Measurements from ENCODE around the gene HTT. TPM values are rescaled to one million over a fixed set of nuclear protein-coding genes. Genes with fewer than 3 reads are reported as not detected.

HTT gene
- total RNA-seq, 1 experiment from 2014 or later: 64.4 TPM

DNA sequence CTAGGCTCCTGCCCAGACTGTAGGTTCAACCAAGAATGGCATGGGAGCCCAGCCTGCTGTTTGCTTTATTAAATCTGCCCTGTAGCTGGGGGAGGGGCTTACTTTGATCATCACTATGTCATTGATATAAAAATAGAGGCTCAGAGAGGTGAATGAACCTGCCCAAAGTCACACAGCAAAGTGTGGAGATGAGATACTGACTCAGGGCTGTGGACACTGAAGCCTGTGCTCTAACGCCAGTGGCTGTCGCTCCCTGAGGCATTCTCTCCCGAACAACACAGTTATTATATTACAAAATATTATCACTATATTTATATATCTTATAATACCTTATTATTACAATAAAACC lies 178.0 kb downstream of the HTT start:
- H3K27ac ChIP-seq (ENCODE audit: insufficient read length, low read depth, low read length): no peak overlapping the region
- TF ChIP-seq, protein P1, sequence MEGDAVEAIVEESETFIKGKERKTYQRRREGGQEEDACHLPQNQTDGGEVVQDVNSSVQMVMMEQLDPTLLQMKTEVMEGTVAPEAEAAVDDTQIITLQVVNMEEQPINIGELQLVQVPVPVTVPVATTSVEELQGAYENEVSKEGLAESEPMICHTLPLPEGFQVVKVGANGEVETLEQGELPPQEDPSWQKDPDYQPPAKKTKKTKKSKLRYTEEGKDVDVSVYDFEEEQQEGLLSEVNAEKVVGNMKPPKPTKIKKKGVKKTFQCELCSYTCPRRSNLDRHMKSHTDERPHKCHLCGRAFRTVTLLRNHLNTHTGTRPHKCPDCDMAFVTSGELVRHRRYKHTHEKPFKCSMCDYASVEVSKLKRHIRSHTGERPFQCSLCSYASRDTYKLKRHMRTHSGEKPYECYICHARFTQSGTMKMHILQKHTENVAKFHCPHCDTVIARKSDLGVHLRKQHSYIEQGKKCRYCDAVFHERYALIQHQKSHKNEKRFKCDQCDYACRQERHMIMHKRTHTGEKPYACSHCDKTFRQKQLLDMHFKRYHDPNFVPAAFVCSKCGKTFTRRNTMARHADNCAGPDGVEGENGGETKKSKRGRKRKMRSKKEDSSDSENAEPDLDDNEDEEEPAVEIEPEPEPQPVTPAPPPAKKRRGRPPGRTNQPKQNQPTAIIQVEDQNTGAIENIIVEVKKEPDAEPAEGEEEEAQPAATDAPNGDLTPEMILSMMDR (conservative IDR thresholded peaks at IDR 0.05): no peak
- no peaks in the 10 kb centered on the region for H3K9me3 Mint-ChIP-seq
- H3K4me1 Mint-ChIP-seq: peaks cover 4 to 11% of the 10 kb centered on the region in 2 experiments
- H3K27ac Mint-ChIP-seq: no peak overlapping the region
- H3K4me2 ChIP-seq (ENCODE audit: insufficient read depth, insufficient read length, low read length): no peak overlapping the region
- H4K20me1 ChIP-seq (ENCODE audit: control insufficient read depth, insufficient read depth, insufficient read length): peaks cover 4% of the 10 kb centered on the region
- H3K27me3 Mint-ChIP-seq (ENCODE audit: low read depth): no peaks in the 10 kb centered on the region; the same call in 1 of the 2 replicates
- no peaks in the 10 kb centered on the region; the same call in 1 of the 2 replicates for H3K4me1 ChIP-seq (ENCODE audit: insufficient read depth, low read length)
- DNase-seq: no peak
- H2BK5ac ChIP-seq (ENCODE audit: insufficient read length, low read length): no peak overlapping the region
- H4K8ac ChIP-seq (replicated peaks; ENCODE audit: insufficient read length, low read depth, low read length): no peak overlapping the region
- H2BK12ac ChIP-seq (ENCODE audit: insufficient read length, low read depth, low read length): no peak overlapping the region
- no peaks in the 10 kb centered on the region for H3K79me2 ChIP-seq (ENCODE audit: insufficient read depth, low read length)
- no peak overlapping the region for H3K14ac ChIP-seq (ENCODE audit: insufficient read depth, low read length)
- H2AK5ac ChIP-seq (ENCODE audit: insufficient read length, low read length): no peak overlapping the region
- H3K23me2 ChIP-seq (ENCODE audit: insufficient read length, low read depth, low read length, poor library complexity, severe bottlenecking): no peaks in the 10 kb centered on the region
- H3K18ac ChIP-seq (ENCODE audit: insufficient read length, low read depth, low read length): no peak overlapping the region
- no peaks in the 10 kb centered on the region for H3K36me3 Mint-ChIP-seq (ENCODE audit: insufficient read depth in 1 of 3, low read depth in 3 of 3)
- no peaks in the 10 kb centered on the region for H3K79me1 ChIP-seq (ENCODE audit: insufficient read depth, low read depth, low read length, poor library complexity, severe bottlenecking)
- H3K56ac ChIP-seq (ENCODE audit: insufficient read length, low read depth, low read length): no peak overlapping the region
- no peak overlapping the region for H3T11ph ChIP-seq (ENCODE audit: low read length)
- no peak overlapping the region for H2BK120ac ChIP-seq (ENCODE audit: low read depth, low read length, poor library complexity, severe bottlenecking)
- no peaks in the 10 kb centered on the region for H3K27me3 ChIP-seq (ENCODE audit: insufficient read depth, low read length)
- H4K91ac ChIP-seq (ENCODE audit: insufficient read length, low read depth, low read length): no peak overlapping the region
- H3K9me3 ChIP-seq (ENCODE audit: control insufficient read depth, low read depth, low read length): no peaks in the 10 kb centered on the region
- no peak overlapping the region for H3K4ac ChIP-seq (ENCODE audit: low read depth, low read length)
- no CpG with 5 or more reads among the region's 3 CpGs for WGBS (ENCODE audit: extremely low coverage, insufficient read length, low lambda C conversion rate)
- no peak overlapping the region for H4K5ac ChIP-seq (ENCODE audit: insufficient read length, low read depth, low read length)
- no peak overlapping the region; a peak in 1 of 5 replicates for H3K4me3 Mint-ChIP-seq
- no peak overlapping the region for H2AFZ ChIP-seq (ENCODE audit: low read length)
- no peak overlapping the region for H2BK15ac ChIP-seq (ENCODE audit: low read depth, low read length)
- H2BK20ac ChIP-seq (ENCODE audit: low read depth, low read length, poor library complexity, severe bottlenecking): no peak overlapping the region
- no peak overlapping the region for H3K23ac ChIP-seq (ENCODE audit: insufficient read length, low read depth, low read length)
- no peak overlapping the region for H3K9ac ChIP-seq (ENCODE audit: extremely low read depth, insufficient read length, low read length)
